Osteoblast (primary cell): ENCODE data around the gene ING4. TPM values are rescaled to one million over a fixed set of nuclear protein-coding genes. Genes with fewer than 3 reads are reported as not detected.
"Not testable (repeated sequence)": the region's sequence is repeated elsewhere in the genome, so short reads cannot be mapped to it uniquely, and the experiment has no call there.

Experiments
- DNase-seq: peaks from one replicate; pipeline ENCODE4 v3.0.0; 2011; ENCODE audit warnings: low spot score, mixed read lengths; ENCODE audit not compliant: insufficient read length; ENCODE audit errors: missing footprints
- H2AFZ ChIP-seq: 2 replicates; pipeline ENCODE4 v1.6.0; 2011; ENCODE audit warnings: mild to moderate bottlenecking, low read length
- H3K27ac ChIP-seq: 2 replicates; pipeline ENCODE4 v1.5.1; 2011; ENCODE audit warnings: mild to moderate bottlenecking, low read depth, low read length, moderate library complexity
- H3K27me3 ChIP-seq: 2 replicates; pipeline ENCODE4 v1.6.0; 2012; ENCODE audit warnings: mild to moderate bottlenecking, control low read depth, inconsistent platforms, low read length, moderate library complexity; ENCODE audit not compliant: insufficient read depth
- H3K36me3 ChIP-seq: 2 replicates; pipeline ENCODE4 v1.5.1; 2011; ENCODE audit warnings: mild to moderate bottlenecking, low read length, control low read depth, moderate library complexity; ENCODE audit not compliant: insufficient read depth
- H3K4me1 ChIP-seq: 2 replicates; pipeline ENCODE4 v1.5.1; 2011; ENCODE audit warnings: mild to moderate bottlenecking, low read length, control low read depth, moderate library complexity; ENCODE audit not compliant: insufficient read depth
- H3K4me2 ChIP-seq: 2 replicates; pipeline ENCODE4 v1.6.0; 2011; ENCODE audit warnings: mild to moderate bottlenecking, low read length; ENCODE audit not compliant: insufficient read depth
- H3K4me3 ChIP-seq: fragments of 200-600 bp; sonication (generic); 3 replicates; pipeline ENCODE4 v1.5.1; 2012; ENCODE audit warnings: mild to moderate bottlenecking, low read length, inconsistent platforms; ENCODE audit not compliant: insufficient read depth
- H3K79me2 ChIP-seq: 2 replicates; pipeline ENCODE4 v1.6.0; 2012; ENCODE audit warnings: mild to moderate bottlenecking, low read length, control low read depth, inconsistent platforms; ENCODE audit not compliant: insufficient read depth
- H3K9me3 ChIP-seq: 2 replicates; pipeline ENCODE4 v1.5.1; 2011; ENCODE audit warnings: low read depth, low read length, control low read depth
- H4K20me1 ChIP-seq: 2 replicates; pipeline ENCODE4 v1.6.0; 2012; ENCODE audit warnings: mild to moderate bottlenecking, low read length, control low read depth; ENCODE audit not compliant: insufficient read depth
- CTCF ChIP-seq: IDR thresholded peaks from 2 replicates; pipeline ENCODE4 v1.5.1; 2011; ENCODE audit warnings: mild to moderate bottlenecking, low read depth, low read length, moderate library complexity; ENCODE audit errors: extremely low read depth
- total RNA-seq: library from RNA; depleted of rRNA; stranded (reverse); fragments of >200 nt; gene quantifications from 2 replicates; pipeline ENCODE4 v1.2.3, GENCODE V29; 2012

The ING4 gene
- 46.9 and 53.6 TPM in 2 replicates for total RNA-seq

GRCh38 chr12:6662906-6663742 lies at the start of gene ING4:
Gene ING4, minus strand, starts transcription at chr12:6663119. Its CDS starts 18 bp downstream, at chr12:6663101.
- Histone ChIP-seq H3K36me3 (peaks cover 14% of the 10 kb centered on the region), H3K4me2 (peak within 1 kb of the TSS; percentile 99), H3K27me3 (no peaks in the 10 kb centered on the region), H3K4me1 (peaks cover 9% of the 10 kb centered on the region), H3K9me3 (no peaks in the 10 kb centered on the region), H3K79me2 (peaks cover 24% of the 10 kb centered on the region), H3K27ac (peak within 1 kb of the TSS; percentile 76), H4K20me1 (no peaks in the 10 kb centered on the region), H2AFZ (peak within 1 kb of the TSS; percentile 98), H3K4me3 (peak within 1 kb of the TSS; percentile 100)
- DNase-seq = peak; percentile 98
- no peak for TF ChIP-seq CTCF

- H3K36me3 ChIP-seq = no peaks in the 10 kb centered on the region
- no peaks in the 10 kb centered on the region for H3K79me2 ChIP-seq
- DNase-seq = no peak
- no peak overlapping the region for H3K4me2 ChIP-seq
- H4K20me1 ChIP-seq = no peaks in the 10 kb centered on the region
- H3K9me3 ChIP-seq = no peaks in the 10 kb centered on the region
- peak overlapping the region; percentile 15 for H2AFZ ChIP-seq
- no peak overlapping the region for H3K4me3 ChIP-seq
- H3K27me3 ChIP-seq = peaks cover 1% of the 10 kb centered on the region
- H3K27ac ChIP-seq = no peak overlapping the region
- H3K4me1 ChIP-seq = no peaks in the 10 kb centered on the region
- no peak for TF ChIP-seq CTCF
Measured at GRCh38 chr12:6708960-6709394, 46.1 kb upstream of the ING4 start.

- H2AFZ ChIP-seq, H3K27ac ChIP-seq, H3K9me3 ChIP-seq, H3K79me2 ChIP-seq, H3K27me3 ChIP-seq, H3K36me3 ChIP-seq, H3K4me2 ChIP-seq, H3K4me3 ChIP-seq, H3K4me1 ChIP-seq, H4K20me1 ChIP-seq, DNase-seq: not testable (repeated sequence)
Measured at GRCh38 chr12:6708351-6708750, 45.4 kb upstream of the ING4 start.

- no peak for TF ChIP-seq CTCF
- DNase-seq = peak; percentile 92
- no peak overlapping the region for H3K4me3 ChIP-seq
Measured at GRCh38 chr12:6703631-6704030, 40.7 kb upstream of the ING4 start.

More at GRCh38 chr12:6703631-6704030, 40.7 kb upstream of the ING4 start:
- no peaks in the 10 kb centered on the region for H3K36me3 ChIP-seq
- H3K4me2 ChIP-seq = no peak overlapping the region
- H4K20me1 ChIP-seq = no peaks in the 10 kb centered on the region
- H3K27ac ChIP-seq = no peak overlapping the region
- H2AFZ ChIP-seq = no peak overlapping the region
- peaks cover 5% of the 10 kb centered on the region for H3K4me1 ChIP-seq
- H3K79me2 ChIP-seq = no peaks in the 10 kb centered on the region
- H3K9me3 ChIP-seq = no peaks in the 10 kb centered on the region
- peaks cover 41% of the 10 kb centered on the region for H3K27me3 ChIP-seq
